Activated naive CD4-positive, alpha-beta T cell treated with anti-CD3 and anti-CD28 coated beads, Interleukin-2, amount 10 ng/mL, durations not matched to agents 5 hours and 36 hours (primary cell): Measurements from ENCODE around the gene RFTN1. TPM values are rescaled to one million over a fixed set of nuclear protein-coding genes. Genes with fewer than 3 reads are reported as not detected.

Source experiments
- total RNA-seq, 2 experiments: library from RNA; stranded (reverse); gene quantifications; one replicate each; pipeline ENCODE4 v1.2.3, GENCODE V29; 2021

The RFTN1 gene, protein sequence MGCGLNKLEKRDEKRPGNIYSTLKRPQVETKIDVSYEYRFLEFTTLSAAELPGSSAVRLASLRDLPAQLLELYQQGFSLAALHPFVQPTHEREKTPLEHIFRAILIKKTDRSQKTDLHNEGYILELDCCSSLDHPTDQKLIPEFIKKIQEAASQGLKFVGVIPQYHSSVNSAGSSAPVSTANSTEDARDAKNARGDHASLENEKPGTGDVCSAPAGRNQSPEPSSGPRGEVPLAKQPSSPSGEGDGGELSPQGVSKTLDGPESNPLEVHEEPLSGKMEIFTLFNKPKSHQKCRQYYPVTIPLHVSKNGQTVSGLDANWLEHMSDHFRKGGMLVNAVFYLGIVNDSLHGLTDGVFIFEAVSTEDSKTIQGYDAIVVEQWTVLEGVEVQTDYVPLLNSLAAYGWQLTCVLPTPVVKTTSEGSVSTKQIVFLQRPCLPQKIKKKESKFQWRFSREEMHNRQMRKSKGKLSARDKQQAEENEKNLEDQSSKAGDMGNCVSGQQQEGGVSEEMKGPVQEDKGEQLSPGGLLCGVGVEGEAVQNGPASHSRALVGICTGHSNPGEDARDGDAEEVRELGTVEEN
- 10 to 100 TPM; 52.6 to 59.7 TPM for total RNA-seq

DNA sequence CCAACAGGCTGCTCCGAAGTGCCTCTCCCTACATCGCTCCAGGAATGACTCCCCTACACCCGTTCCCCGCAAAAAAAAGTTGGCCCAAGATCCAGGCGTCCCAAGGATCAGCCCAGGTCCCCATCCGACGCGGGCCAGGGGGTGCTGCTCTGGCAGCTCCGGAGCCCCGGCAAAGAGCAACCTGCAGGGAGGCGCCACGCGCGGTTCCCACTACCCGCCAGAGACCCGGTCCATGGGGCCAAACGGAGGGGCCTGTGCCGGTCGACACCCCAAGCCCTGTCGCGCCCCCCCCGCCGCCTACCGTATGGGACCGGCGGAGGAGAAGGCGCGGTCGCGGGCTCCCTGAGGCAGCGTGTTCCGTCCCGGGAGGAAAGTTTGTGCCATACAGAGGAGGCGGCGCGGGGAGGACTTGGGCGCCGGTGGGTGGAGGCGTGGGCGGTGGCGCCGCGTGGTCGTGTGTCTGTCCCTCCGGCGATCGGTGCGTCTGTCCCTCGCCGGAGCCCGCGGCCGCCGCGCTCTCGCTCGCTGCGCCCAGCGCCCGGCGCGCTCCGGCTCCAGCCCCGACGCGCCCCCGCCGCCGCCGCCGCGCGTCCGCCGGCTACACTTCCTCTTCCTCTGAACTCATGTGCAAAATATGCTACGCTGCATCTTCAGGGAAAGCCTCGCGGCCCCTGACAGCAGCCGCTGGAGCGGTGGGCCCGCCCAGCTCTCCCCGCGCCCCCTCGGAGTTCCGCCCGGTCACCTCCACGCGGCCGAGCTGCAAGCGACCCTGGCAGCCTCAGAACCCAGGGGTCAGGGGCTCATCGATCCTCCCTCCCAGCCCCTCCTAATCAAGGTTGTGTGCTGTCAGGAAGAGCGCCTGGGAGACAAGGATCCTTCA, at the start of gene RFTN1:
Gene RFTN1 (minus strand): TSS at position 559 of the 880 bp plus-strand sequence. CDS start 19,830 bp downstream, outside the sequence.

Other genes with a start within 250 kb of the RFTN1 start
- 10 to 100 TPM in 1 of 2 experiments, 1 to 10 TPM in 1; 9.6 to 12.8 TPM for gene DPH3, start 248.8 kb downstream of the RFTN1 start, total RNA-seq
- gene OXNAD1, start 248.5 kb downstream of the RFTN1 start, total RNA-seq: 10 to 100 TPM; 76.3 to 80.3 TPM
- not detected for gene DAZL, start 91.7 kb upstream of the RFTN1 start, total RNA-seq